ENCODE measurements around the gene OXA1L. TPM values are rescaled to one million over a fixed set of nuclear protein-coding genes. Genes with fewer than 3 reads are reported as not detected.
"Not testable (repeated sequence)": the region's sequence is repeated elsewhere in the genome, so short reads cannot be mapped to it uniquely, and the experiment has no call there.

Gene OXA1L
- total RNA-seq, 1 donor from 2014 or later = 99.2 TPM

DNA sequence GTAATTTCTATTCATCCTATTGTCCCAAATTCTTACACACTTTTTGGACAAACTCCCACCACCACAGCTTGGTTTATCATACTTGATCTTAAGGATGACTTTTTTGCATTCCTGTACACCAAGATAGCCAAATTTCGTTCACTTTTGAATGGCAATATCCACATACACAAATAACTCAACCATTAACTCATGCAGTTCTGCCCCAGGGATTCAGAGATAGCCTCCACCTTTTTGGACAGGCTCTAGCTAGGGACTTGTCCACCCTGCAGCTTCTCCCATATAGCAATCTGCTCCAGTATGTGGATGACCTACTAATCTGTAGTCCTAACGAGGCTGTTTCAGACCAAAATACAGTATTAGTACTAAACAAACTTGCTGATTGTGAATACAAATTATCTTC, 32.7 kb upstream of the OXA1L start:
- TF ChIP-seq, protein P1, sequence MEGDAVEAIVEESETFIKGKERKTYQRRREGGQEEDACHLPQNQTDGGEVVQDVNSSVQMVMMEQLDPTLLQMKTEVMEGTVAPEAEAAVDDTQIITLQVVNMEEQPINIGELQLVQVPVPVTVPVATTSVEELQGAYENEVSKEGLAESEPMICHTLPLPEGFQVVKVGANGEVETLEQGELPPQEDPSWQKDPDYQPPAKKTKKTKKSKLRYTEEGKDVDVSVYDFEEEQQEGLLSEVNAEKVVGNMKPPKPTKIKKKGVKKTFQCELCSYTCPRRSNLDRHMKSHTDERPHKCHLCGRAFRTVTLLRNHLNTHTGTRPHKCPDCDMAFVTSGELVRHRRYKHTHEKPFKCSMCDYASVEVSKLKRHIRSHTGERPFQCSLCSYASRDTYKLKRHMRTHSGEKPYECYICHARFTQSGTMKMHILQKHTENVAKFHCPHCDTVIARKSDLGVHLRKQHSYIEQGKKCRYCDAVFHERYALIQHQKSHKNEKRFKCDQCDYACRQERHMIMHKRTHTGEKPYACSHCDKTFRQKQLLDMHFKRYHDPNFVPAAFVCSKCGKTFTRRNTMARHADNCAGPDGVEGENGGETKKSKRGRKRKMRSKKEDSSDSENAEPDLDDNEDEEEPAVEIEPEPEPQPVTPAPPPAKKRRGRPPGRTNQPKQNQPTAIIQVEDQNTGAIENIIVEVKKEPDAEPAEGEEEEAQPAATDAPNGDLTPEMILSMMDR (conservative IDR thresholded peaks at IDR 0.05; ENCODE audit: low read depth, low read length) = no peak
- no peak overlapping the region for H3K4me3 ChIP-seq (ENCODE audit: low read depth, low read length)
- DNase-seq (ENCODE audit: low read depth) = no peak

- no peak overlapping the region for H3K4me3 ChIP-seq (ENCODE audit: low read depth, low read length)
- no peak for DNase-seq (ENCODE audit: low read depth)
- TF ChIP-seq, protein P1 (conservative IDR thresholded peaks at IDR 0.05; ENCODE audit: low read depth, low read length) = no peak
These were observed 31.4 kb upstream of the OXA1L start for GRCh38 chr14:22735096-22735495.

GRCh38 chr14:22736384-22736783, 30.1 kb upstream of the OXA1L start:
- DNase-seq (ENCODE audit: low read depth); H3K4me3 ChIP-seq (ENCODE audit: low read depth, low read length): not testable (repeated sequence)

DNA sequence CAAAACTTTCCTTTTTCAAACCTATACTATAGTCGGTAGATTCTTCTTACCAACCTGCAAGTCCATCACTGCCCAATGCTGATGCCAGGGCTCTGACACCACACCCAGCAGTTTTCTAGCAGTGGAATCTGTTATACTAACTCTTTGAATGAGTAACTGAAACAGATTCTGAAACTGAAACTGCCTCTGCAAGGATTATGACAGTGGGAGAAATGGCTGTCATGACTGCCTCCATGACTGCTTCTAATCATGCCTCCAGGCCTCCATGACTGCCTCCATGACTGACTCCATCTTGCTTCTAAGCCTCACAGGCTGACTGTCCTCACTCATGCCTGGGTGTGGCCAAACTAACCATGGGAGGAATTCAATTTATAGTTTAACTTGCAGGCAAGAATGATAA, 29.4 kb upstream of the OXA1L start:
- no peak overlapping the region for H3K4me3 ChIP-seq (ENCODE audit: low read depth, low read length)
- TF ChIP-seq, protein P1 (conservative IDR thresholded peaks at IDR 0.05; ENCODE audit: low read depth, low read length) = no peak
- no peak for DNase-seq (ENCODE audit: low read depth)

- no peak overlapping the region for H3K4me3 ChIP-seq (ENCODE audit: low read depth, low read length)
- DNase-seq (ENCODE audit: low read depth) = peak; percentile 3
- TF ChIP-seq, protein P1 (conservative IDR thresholded peaks at IDR 0.05; ENCODE audit: low read depth, low read length) = no peak
These were observed 27.1 kb upstream of the OXA1L start for GRCh38 chr14:22739423-22739822.

GRCh38 chr14:22740020-22740419, 26.5 kb upstream of the OXA1L start:
- DNase-seq (ENCODE audit: low read depth) = no peak
- TF ChIP-seq, protein P1 (conservative IDR thresholded peaks at IDR 0.05; ENCODE audit: low read depth, low read length) = no peak
- no peak overlapping the region for H3K4me3 ChIP-seq (ENCODE audit: low read depth, low read length)

- DNase-seq (ENCODE audit: low read depth) = no peak
- no peak overlapping the region for H3K4me3 ChIP-seq (ENCODE audit: low read depth, low read length)
- TF ChIP-seq, protein P1 (conservative IDR thresholded peaks at IDR 0.05; ENCODE audit: low read depth, low read length) = no peak
These were observed 18.7 kb upstream of the OXA1L start for GRCh38 chr14:22747769-22748168.

- no peak for DNase-seq (ENCODE audit: low read depth)
- H3K4me3 ChIP-seq (ENCODE audit: low read depth, low read length) = no peak overlapping the region
- TF ChIP-seq, protein P1 (conservative IDR thresholded peaks at IDR 0.05; ENCODE audit: low read depth, low read length) = no peak
These were observed 18.3 kb upstream of the OXA1L start for GRCh38 chr14:22748206-22748605.
